GM12878 (cell line): ENCODE data around the gene MEIS1. TPM values are rescaled to one million over a fixed set of nuclear protein-coding genes. Genes with fewer than 3 reads are reported as not detected.

Source experiments
- ATAC-seq: fragments of 200-7000 bp; cut with Tn5 transposase; 3 replicates; pipeline ENCODE4 v1.9.1; 2020; ENCODE audit warnings: mild to moderate bottlenecking, moderate library complexity
- BruUV-seq: library from RNA; stranded (reverse); fragments of 400-500 nt; replicated peaks from 2 replicates; lab custom pipeline; 2021; lab: Mats Ljungman, UMichigan
- CTCF ChIA-PET: fragments of 300-600 bp; sonication (Branson Sonifier 250); formaldehyde crosslinking; extraction: SDS; loops from one replicate; lab custom pipeline; 2021; ENCODE audit warnings: inconsistent platforms; lab: Yijun Ruan, JAX
- POLR2A ChIA-PET: fragments of 350-600 bp; formaldehyde crosslinking; extraction: SDS; loops from one replicate; lab custom pipeline; 2021; ENCODE audit warnings: inconsistent platforms; lab: Charles Lee
- RAD21 ChIA-PET: fragments of 300-600 bp; sonication (Branson Sonifier 250); formaldehyde crosslinking; loops from one replicate; lab custom pipeline; 2023; ENCODE audit warnings: antibody characterized with exemption; ENCODE audit not compliant: unreplicated experiment; lab: Charles Lee
- SMC1A ChIA-PET: fragments of 300-600 bp; sonication (Branson Sonifier 250); formaldehyde crosslinking; loops from one replicate; lab custom pipeline; 2023; ENCODE audit not compliant: unreplicated experiment, uncharacterized antibody; lab: Charles Lee
- DNase-seq: peaks from one replicate; pipeline ENCODE4 v3.0.0-alpha.2; 2011; ENCODE audit warnings: low read depth, low spot score
- FAIRE-seq: peaks from 3 replicates; lab custom pipeline; 2011; peaks lifted over from hg19 to GRCh38; lab: Jason Lieb, UNC
- H2AFZ ChIP-seq: 2 replicates; pipeline ENCODE4 v1.6.0; 2011; ENCODE audit warnings: low read depth, low read length, control low read depth; ENCODE audit not compliant: control insufficient read depth
- H3K27ac ChIP-seq: 2 replicates; pipeline ENCODE4 v1.5.1; 2011; ENCODE audit warnings: control low read depth; ENCODE audit not compliant: control insufficient read depth, insufficient read depth
- H3K27me3 ChIP-seq, 2 experiments: replicated peaks in 1 of 2; 2 replicates each; pipeline versions ENCODE4 v1.6.0 to v1.6.1; 2011; ENCODE audit warnings: low read length in 1 of 2; ENCODE audit not compliant: control insufficient read depth in 2 of 2, insufficient read depth in 2 of 2
- H3K36me3 ChIP-seq, 2 experiments: 2 replicates each; pipeline ENCODE4 v1.5.1; 2011; ENCODE audit warnings: low read length in 1 of 2; ENCODE audit not compliant: control insufficient read depth in 2 of 2, insufficient read depth in 2 of 2
- H3K4me1 ChIP-seq: 2 replicates; pipeline ENCODE4 v1.6.1; 2011; ENCODE audit warnings: mild to moderate bottlenecking, low read length, moderate library complexity, mixed read lengths; ENCODE audit not compliant: control insufficient read depth, insufficient read depth
- H3K4me2 ChIP-seq: 2 replicates; pipeline ENCODE4 v1.6.0; 2011; ENCODE audit warnings: control low read depth; ENCODE audit not compliant: control insufficient read depth, insufficient read depth
- H3K4me3 ChIP-seq: fragments of 200-600 bp; sonication (generic); 2 replicates; pipeline ENCODE4 v1.5.1; 2016
- H3K79me2 ChIP-seq: 2 replicates; pipeline ENCODE4 v1.6.0; 2011; ENCODE audit warnings: low read length; ENCODE audit not compliant: control insufficient read depth, insufficient read depth
- H3K9ac ChIP-seq: 2 replicates; pipeline ENCODE4 v1.8.0; 2011; ENCODE audit warnings: low read length, control low read depth, mixed read lengths; ENCODE audit not compliant: control insufficient read depth, insufficient read depth
- H3K9me3 ChIP-seq: replicated peaks from 3 replicates; pipeline ENCODE4 v1.5.1; 2011; ENCODE audit warnings: mild to moderate bottlenecking, low read length; ENCODE audit not compliant: control insufficient read depth, insufficient read depth
- H4K20me1 ChIP-seq: 2 replicates; pipeline ENCODE4 v1.6.0; 2011; ENCODE audit not compliant: control insufficient read depth, insufficient read depth
- BCL11A ChIP-seq: IDR thresholded peaks from 2 replicates; pipeline ENCODE4 v1.6.1; 2011; ENCODE audit warnings: low read depth, low read length
- CBX5 ChIP-seq: sonication (generic); IDR thresholded peaks from 2 replicates; pipeline ENCODE4 v1.6.1; 2016; ENCODE audit warnings: low read depth, moderate library complexity, mild to moderate bottlenecking, inconsistent platforms
- CHD2 ChIP-seq: IDR thresholded peaks from 2 replicates; pipeline ENCODE4 v1.6.1; 2011; ENCODE audit warnings: low read depth, low read length, improper control_type of control experiment, borderline replicate concordance
- EED ChIP-seq: sonication (generic); IDR thresholded peaks from 2 replicates; pipeline ENCODE4 v1.6.1; 2016; ENCODE audit warnings: antibody characterized with exemption, low read depth
- GATAD2B ChIP-seq: fragments of 450-650 bp; conservative IDR thresholded peaks from 2 replicates; pipeline ENCODE4 v1.6.1; 2017; ENCODE audit warnings: low read depth, mild to moderate bottlenecking, moderate library complexity
- IRF4 ChIP-seq: IDR thresholded peaks from 2 replicates; pipeline ENCODE4 v1.6.1; 2011; ENCODE audit warnings: low read depth, low read length
- JUNB ChIP-seq: IDR thresholded peaks from 2 replicates; pipeline ENCODE4 v1.6.1; 2016; ENCODE audit warnings: antibody characterized with exemption, mild to moderate bottlenecking
- KAT2A ChIP-seq: conservative IDR thresholded peaks from 2 replicates; pipeline ENCODE4 v1.6.1; 2011; ENCODE audit warnings: low read depth, low read length; ENCODE audit not compliant: control insufficient read depth
- MTA3 ChIP-seq: IDR thresholded peaks from 2 replicates; pipeline ENCODE4 v1.6.1; 2012; ENCODE audit warnings: low read length, inconsistent platforms, borderline replicate concordance
- NFYB ChIP-seq: IDR thresholded peaks from 2 replicates; pipeline ENCODE4 v1.6.1; 2011; ENCODE audit warnings: low read depth, mild to moderate bottlenecking, low read length, improper control_type of control experiment, moderate library complexity; ENCODE audit not compliant: insufficient read depth
- PAX5 ChIP-seq: IDR thresholded peaks from 2 replicates; pipeline ENCODE4 v1.6.1; 2011; ENCODE audit warnings: low read depth, low read length, borderline replicate concordance
- RUNX3 ChIP-seq: IDR thresholded peaks from 2 replicates; pipeline ENCODE4 v1.6.1; 2012; ENCODE audit warnings: low read length, inconsistent platforms
- WRNIP1 ChIP-seq: IDR thresholded peaks from 2 replicates; pipeline ENCODE4 v1.6.1; 2011; ENCODE audit warnings: low read depth, low read length, improper control_type of control experiment, borderline replicate concordance
- YBX1 ChIP-seq: fragments of 450-650 bp; IDR thresholded peaks from 2 replicates; pipeline ENCODE4 v1.6.1; 2016; ENCODE audit warnings: antibody characterized with exemption
- WGBS: methylation state at CpG from one replicate; pipeline ENCODE4 v1.1.6; 2016; ENCODE audit warnings: low lambda C conversion rate; ENCODE audit not compliant: insufficient replicate concordance, insufficient coverage; ENCODE audit errors: missing lambda C conversion rate; 5-methylcytosine and 5-hydroxymethylcytosine counted together
- in situ Hi-C: fragments of 300-500 bp; cut with MboI; formaldehyde crosslinking; loops from 9 replicates; pipeline ENCODE4 v1.14.3; 2018; ENCODE audit warnings: mixed read lengths
- intact Hi-C: fragments of 100-400 bp; cut with micrococcal nuclease; formaldehyde crosslinking; loops from one replicate; pipeline ENCODE4 v1.14.2; 2022; ENCODE audit not compliant: unreplicated experiment
- polyA plus RNA-seq, 11 experiments: library from polyadenylated mRNA; depleted of rRNA in 4 of 11; unstranded in 6 of 11; stranded (reverse) in 5 of 11; fragments of >200 nt; fragmentation: Nextera tagmentation in 4 of 11; fragmentation: Illumina TruSeq in 1 of 11; extraction: Ambion mirVana in 4 of 11; extraction: Trizol in 1 of 11; gene quantifications; 1 replicate in 1 of 11; 2 replicates in 10 of 11; pipeline versions ENCODE4 v1.2.1 to v1.2.3, GENCODE V29; 2011 to 2016; ENCODE audit warnings: inconsistent platforms in 2 of 11, missing spikeins in 2 of 11, low read depth in 1 of 11
- total RNA-seq, 4 experiments: library from RNA; depleted of rRNA in 3 of 4; stranded (reverse); fragments of >200 nt in 3 of 4; fragmentation: Illumina TruSeq in 1 of 4; extraction: Trizol in 1 of 4; gene quantifications; 2 replicates each; pipeline versions ENCODE4 v1.2.1 to v1.2.3, GENCODE V29; 2013 to 2021
- TF ChIP-seq, protein P1 (sequence below): fragments of 450-650 bp; IDR thresholded peaks from 2 replicates; pipeline ENCODE4 v1.6.1; 2017; ENCODE audit warnings: low read depth, mild to moderate bottlenecking, moderate library complexity
- TF ChIP-seq, protein P2 (sequence below): IDR thresholded peaks from 2 replicates; pipeline ENCODE4 v1.6.1; 2011; ENCODE audit warnings: borderline replicate concordance, low read depth, mild to moderate bottlenecking, moderate library complexity, low read length; ENCODE audit not compliant: insufficient read depth, poor library complexity, severe bottlenecking

MEIS1 gene
- total and polyA plus RNA-seq, 10 of the 15 experiments (the other 5 are each of a cell fraction or from before 2014, with no cell fraction given) = 0.04 to 0.31 (median 0.14) TPM; not detected in 6

DNA sequence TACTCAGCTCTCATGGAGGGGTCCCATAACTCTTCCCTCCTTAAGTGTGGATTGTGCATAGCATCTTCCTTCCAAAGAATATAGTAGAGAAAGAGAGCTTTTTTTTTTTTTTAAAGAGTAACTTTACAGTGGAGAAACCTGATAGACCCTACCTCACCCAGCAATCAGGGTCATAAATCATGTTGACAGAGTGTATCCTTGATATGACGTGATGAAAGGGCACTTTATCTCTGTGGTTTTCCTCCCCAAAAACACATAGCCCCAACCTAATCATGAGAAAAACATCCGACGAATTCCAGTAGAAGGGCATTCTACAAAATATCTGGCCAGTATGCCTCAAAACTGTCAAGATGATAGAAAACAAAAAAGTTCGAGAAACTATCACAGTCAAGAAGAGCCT, 29.5 kb upstream of the MEIS1 start (continued):
- TF ChIP-seq, protein P1, sequence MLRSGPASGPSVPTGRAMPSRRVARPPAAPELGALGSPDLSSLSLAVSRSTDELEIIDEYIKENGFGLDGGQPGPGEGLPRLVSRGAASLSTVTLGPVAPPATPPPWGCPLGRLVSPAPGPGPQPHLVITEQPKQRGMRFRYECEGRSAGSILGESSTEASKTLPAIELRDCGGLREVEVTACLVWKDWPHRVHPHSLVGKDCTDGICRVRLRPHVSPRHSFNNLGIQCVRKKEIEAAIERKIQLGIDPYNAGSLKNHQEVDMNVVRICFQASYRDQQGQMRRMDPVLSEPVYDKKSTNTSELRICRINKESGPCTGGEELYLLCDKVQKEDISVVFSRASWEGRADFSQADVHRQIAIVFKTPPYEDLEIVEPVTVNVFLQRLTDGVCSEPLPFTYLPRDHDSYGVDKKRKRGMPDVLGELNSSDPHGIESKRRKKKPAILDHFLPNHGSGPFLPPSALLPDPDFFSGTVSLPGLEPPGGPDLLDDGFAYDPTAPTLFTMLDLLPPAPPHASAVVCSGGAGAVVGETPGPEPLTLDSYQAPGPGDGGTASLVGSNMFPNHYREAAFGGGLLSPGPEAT = no peak
- TF ChIP-seq RUNX3 (no peak), MTA3 (no peak)

DNA sequence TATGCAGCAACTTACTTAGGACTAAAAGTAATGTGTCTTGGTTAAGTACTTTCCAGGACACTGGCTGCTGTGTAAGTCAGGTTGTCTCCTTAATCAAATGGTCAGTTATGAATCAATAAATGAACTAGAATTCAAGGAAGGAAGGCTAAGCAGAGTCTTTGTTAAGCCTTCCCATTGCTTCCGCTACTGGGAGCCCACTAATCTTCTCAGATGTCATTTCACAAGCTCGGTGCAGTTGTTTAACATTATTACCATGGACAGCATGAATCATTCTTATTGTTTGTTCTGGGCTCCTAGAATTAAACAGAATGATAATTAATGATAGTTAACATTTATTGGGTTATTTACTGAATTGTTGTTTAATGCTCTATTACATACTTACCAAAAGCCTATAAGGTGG, 26.0 kb upstream of the MEIS1 start:
- in situ Hi-C loops (no loop called here), intact Hi-C loops (no loop called here)
- TF ChIP-seq, protein P2, sequence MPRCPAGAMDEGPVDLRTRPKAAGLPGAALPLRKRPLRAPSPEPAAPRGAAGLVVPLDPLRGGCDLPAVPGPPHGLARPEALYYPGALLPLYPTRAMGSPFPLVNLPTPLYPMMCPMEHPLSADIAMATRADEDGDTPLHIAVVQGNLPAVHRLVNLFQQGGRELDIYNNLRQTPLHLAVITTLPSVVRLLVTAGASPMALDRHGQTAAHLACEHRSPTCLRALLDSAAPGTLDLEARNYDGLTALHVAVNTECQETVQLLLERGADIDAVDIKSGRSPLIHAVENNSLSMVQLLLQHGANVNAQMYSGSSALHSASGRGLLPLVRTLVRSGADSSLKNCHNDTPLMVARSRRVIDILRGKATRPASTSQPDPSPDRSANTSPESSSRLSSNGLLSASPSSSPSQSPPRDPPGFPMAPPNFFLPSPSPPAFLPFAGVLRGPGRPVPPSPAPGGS = no peak
- TF ChIP-seq EED (no peak), CBX5 (no peak), NFYB (no peak), BCL11A (no peak), CHD2 (no peak), PAX5 (no peak), IRF4 (no peak), WRNIP1 (no peak), YBX1 (no peak), KAT2A (no peak), GATAD2B (no peak), JUNB (no peak)
- POLR2A ChIA-PET = no interaction called here
- DNase-seq = no peak
- no peak overlapping the region for H3K9ac ChIP-seq
- WGBS = 26% methylated on average over 2 of the region's 2 CpGs
- H3K27me3 ChIP-seq = no peaks in the 10 kb centered on the region
- no peak overlapping the region for H3K27ac ChIP-seq
- H2AFZ ChIP-seq = no peak overlapping the region
- no peaks in the 10 kb centered on the region for H3K4me1 ChIP-seq
- SMC1A ChIA-PET = no interaction called here
- no peak overlapping the region for H3K4me2 ChIP-seq
- CTCF ChIA-PET = no interaction called here
- H3K4me3 ChIP-seq = no peak overlapping the region
- RAD21 ChIA-PET = no interaction called here
- no peak for FAIRE-seq
- H3K36me3 ChIP-seq = no peaks in the 10 kb centered on the region
- H3K9me3 ChIP-seq = no peaks in the 10 kb centered on the region
- ATAC-seq = no peak
- H4K20me1 ChIP-seq = no peaks in the 10 kb centered on the region
- no TSS peak for BruUV-seq
- no peaks in the 10 kb centered on the region for H3K79me2 ChIP-seq
